Caki2 (cell line): Measurements from ENCODE around the gene ARAP1. TPM values are rescaled to one million over a fixed set of nuclear protein-coding genes. Genes with fewer than 3 reads are reported as not detected.
"Not testable (repeated sequence)": the region's sequence is repeated elsewhere in the genome, so short reads cannot be mapped to it uniquely, and the experiment has no call there.

Experiments
- DNase-seq: peaks from one replicate; pipeline ENCODE4 v3.0.0-alpha.2; 2015; ENCODE audit warnings: low read depth
- in situ Hi-C: cut with HindIII; loops from 2 replicates; pipeline ENCODE4 v1.10.0; 2016; ENCODE audit warnings: low sequenced_read_pairs, low pct_unique_long_range_greater_than_20kb, mixed read lengths
- total RNA-seq: library from RNA; depleted of rRNA; stranded (reverse); fragments of >200 nt; shearing (Covaris generic); gene quantifications from 2 replicates; pipeline ENCODE4 v1.2.3, GENCODE V29; 2014; ENCODE audit warnings: low replicate concordance; rRNA removed

The ARAP1 gene
- total RNA-seq: 45.6 and 92.8 TPM in 2 replicates

- peak; percentile 67 for DNase-seq
- in situ Hi-C loops: no loop called here
Measured at GRCh38 chr11:72752088-72752914, at the start of gene ARAP1. Gene ARAP1 (minus strand): TSS chr11:72752408. CDS start chr11:72727128, 25,280 bp downstream.

DNA sequence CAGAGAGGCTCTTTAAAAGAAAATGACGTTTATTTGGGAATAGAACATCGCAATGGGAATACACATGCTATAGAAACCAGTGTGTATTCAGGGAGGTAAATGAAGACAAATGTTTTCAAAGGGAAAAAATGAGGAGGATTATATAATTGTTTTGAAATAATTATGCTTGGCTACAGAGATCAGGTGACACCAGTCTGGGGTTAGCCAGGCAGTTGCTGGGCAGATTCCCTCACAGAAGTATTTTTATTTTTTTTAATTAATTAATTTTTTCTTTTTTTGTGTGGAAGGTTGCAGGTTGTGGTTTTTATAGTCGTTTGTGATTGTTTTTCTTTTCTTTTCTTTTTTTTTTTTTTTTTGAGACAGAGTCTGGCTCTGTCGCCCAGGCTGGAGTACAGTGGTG, 47.2 kb upstream of the ARAP1 start:
- in situ Hi-C loops: no loop called here
- no peak for DNase-seq

GRCh38 chr11:72798361-72798760, 46.2 kb upstream of the ARAP1 start:
- DNase-seq: no peak
- in situ Hi-C loops: no loop called here

DNA sequence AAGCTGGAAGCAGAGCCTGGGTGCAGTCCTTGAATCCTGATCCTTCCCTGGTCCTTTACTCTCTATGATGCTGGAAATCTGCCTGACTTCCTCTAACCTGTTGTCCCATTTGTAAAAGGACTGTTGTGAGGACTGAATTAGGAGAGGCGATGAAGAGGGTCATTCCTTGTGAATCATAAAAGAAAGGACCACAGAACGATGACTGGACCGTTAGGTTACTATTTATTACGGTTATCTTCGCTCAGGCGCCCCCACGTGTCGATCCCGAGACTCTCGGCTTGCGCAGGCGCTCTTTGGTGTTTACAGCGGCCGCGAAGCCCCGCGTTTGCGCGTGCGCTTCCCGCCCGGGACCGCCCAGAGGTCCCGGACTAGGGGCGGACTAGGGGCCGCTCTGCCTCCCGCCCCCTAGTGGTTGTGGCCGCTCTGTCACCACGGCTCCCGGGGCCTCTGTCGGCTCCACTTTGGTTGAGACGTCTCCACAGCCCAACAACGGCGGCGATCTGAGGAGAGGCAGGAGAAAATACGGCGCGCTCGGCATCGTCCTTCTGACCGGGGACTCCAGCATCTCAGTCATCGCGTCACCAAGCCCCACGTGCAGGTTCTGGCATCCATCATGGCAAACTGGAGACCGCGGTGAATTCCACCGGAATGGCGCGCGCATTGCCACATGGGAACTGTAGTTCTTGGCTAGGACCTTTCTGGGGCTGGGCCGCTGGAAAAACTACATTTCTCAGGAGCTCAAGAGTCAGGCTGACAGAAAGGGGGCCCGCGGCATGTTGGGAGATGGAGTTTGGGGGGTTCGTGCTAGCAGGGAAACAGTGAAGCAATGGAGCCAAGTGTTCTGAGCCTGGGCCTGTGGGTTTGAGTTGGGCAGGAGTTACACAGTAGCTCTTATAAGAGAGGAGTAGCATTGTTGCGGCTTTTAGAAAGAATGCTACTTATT, 41.5 kb upstream of the ARAP1 start, which contains the start of gene STARD10:
Gene STARD10, minus strand, starts transcription at position 623 of the 943 bp plus-strand sequence. CDS start 12,866 bp downstream, outside the sequence.
- in situ Hi-C loops: no loop called here
- DNase-seq: peak; percentile 92

- in situ Hi-C loops: no loop called here
- DNase-seq: no peak
Measured at GRCh38 chr11:72793076-72793424, 40.8 kb upstream of the ARAP1 start.

DNA sequence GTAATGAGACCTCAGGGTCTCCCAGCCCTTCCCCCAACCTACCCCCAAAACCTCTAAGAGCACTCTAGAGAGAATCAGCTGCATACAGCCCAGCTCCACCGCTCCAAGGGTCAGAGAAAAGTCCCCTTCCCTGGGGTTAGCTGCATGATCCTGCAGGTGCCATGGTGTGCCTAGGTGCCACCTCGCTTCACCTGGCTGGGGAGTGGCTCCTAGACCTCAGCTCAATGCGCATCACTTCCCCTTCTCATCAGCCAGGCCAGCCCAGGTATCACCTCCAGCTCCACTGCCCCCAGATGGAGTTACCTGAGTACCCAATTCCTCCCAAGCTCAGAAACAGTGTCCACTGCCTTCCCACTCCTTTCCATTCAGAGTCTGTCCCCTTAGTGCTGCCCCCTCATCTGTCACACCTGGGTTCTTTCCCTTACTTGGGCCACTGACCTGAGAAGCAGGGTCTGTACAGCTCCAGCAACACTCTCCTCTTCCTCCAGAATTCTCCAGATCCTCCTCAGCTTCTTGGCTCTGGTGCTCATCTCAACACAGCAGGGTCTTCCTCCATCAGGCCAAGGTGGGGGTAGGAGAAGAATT, 40.3 kb upstream of the ARAP1 start:
- in situ Hi-C loops: no loop called here
- DNase-seq: no peak

- DNase-seq, in situ Hi-C loops: not testable (repeated sequence)
Measured at GRCh38 chr11:72791228-72791627, 39.0 kb upstream of the ARAP1 start.

GRCh38 chr11:72789493-72790131, 37.4 kb upstream of the ARAP1 start:
- in situ Hi-C loops: no loop called here
- DNase-seq: no peak

DNA sequence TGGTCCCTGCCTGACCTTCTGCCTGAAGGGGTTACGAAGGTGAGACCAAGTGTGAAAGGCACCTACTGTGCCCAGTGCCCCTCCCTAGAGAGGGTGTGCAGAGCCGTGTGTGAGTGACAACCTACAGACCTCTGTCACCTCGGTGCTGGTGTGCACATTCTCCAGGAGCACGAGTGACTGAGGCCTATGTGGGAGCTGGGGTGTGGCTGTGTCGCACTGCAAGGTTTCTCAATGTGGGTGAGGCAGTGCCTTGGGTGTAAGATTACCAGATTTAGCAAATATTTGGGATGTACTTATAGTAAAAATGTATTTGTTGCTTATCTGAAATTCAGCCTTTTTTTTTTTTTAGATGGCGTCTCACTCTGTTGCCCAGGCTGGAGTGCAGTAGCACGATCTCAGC, 36.0 kb upstream of the ARAP1 start:
- DNase-seq: no peak
- in situ Hi-C loops: no loop called here

- no peak for DNase-seq
- in situ Hi-C loops: no loop called here
Measured at GRCh38 chr11:72787216-72788104, 35.3 kb upstream of the ARAP1 start.

GRCh38 chr11:72786305-72787215, 34.4 kb upstream of the ARAP1 start:
- DNase-seq: no peak
- in situ Hi-C loops: no loop called here

GRCh38 chr11:72784662-72785061, 32.5 kb upstream of the ARAP1 start:
- in situ Hi-C loops: no loop called here
- no peak for DNase-seq

DNA sequence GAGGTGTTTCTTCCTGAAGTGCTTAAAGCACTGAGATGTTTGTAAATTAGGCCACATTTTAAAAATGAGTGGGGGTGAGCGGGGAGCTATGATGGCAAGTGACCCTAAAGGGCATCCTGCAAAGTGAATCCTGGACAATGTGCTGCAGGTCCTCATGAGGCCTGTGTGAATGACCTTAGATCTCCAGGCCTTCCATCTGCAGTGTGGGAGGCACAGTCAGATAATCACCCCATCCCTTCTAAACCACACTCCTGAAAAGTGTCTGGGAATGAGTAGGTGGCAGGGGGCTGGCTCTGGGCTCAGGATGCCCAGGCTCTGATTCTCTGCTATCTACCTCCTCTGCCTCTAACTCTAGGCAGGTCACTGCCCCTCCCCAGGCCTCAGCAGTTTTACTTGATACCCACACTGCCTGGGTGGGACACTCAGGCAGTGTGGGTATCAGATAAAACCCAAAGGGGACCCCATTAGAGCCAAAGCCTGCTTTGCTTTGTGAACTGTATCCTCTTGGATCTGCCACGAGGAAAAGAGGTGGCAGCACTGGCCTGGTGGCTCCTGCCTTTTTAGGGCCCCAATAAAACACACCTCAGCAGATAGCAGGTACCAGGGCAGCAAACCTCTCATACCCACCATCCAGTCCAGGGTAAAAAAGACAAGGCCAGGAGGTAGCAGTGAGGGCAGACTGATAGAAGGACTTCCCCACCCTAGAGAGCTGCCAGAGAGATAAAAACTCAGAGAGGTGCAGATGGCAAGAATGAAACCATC, 31.1 kb upstream of the ARAP1 start:
- in situ Hi-C loops: no loop called here
- no peak for DNase-seq

DNA sequence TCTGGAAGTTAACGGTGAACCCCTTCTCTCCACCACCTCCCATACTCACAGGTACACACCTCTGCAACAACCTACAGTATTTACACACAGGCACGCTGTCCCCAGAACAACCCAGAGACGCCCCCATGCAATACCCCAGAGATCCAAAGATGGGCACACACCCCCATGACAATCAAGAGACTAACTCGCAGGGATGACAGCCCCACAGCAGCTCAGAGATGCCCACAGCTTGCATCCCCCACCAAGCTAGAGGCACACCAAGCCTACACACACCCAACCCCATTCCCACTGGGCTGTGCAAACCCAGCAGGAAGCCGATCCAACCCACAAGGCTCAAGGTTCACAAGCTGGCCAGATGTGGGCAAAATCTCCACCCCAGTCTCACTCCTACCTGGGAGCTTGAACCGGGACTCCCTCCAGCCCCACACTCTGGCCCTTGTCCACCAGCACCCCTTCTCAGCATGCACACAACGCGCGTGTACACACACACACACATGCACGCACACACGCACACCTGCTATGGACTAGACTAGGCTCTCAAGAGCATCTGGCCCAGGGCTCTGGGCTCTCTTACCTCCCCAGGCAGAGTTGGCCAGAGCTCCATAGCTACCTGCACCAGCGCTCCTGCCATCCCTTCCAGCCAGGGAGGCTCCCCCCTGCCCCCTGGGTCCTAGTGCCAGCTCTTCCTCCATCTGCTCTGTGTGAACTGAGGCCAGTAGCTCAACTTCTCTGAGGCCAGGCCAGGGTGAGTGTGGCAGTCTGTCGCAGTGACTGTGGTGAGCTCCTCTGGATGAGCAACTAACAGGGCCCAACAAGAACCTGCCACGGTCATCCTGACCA, 30.1 kb upstream of the ARAP1 start:
- in situ Hi-C loops: no loop called here
- no peak for DNase-seq
